A673 (cell line): Measurements from ENCODE around the gene HMOX2.

Experiments
- EZH2 ChIP-seq: fragments of 200-600 bp; sonication (generic); IDR thresholded peaks from 2 replicates; pipeline ENCODE4 v1.6.1; 2017; ENCODE audit warnings: borderline replicate concordance, low read depth, mild to moderate bottlenecking, mixed read lengths, antibody characterized with exemption, low read length; ENCODE audit not compliant: poor library complexity, severe bottlenecking
- TF ChIP-seq, protein P1 (sequence below): fragments of 300-800, 200-600 bp; sonication (generic); conservative IDR thresholded peaks from 2 replicates; pipeline ENCODE4 v1.5.1; 2017; ENCODE audit warnings: low read depth, mild to moderate bottlenecking, antibody characterized with exemption, low read length, moderate library complexity, mixed read lengths

DNA sequence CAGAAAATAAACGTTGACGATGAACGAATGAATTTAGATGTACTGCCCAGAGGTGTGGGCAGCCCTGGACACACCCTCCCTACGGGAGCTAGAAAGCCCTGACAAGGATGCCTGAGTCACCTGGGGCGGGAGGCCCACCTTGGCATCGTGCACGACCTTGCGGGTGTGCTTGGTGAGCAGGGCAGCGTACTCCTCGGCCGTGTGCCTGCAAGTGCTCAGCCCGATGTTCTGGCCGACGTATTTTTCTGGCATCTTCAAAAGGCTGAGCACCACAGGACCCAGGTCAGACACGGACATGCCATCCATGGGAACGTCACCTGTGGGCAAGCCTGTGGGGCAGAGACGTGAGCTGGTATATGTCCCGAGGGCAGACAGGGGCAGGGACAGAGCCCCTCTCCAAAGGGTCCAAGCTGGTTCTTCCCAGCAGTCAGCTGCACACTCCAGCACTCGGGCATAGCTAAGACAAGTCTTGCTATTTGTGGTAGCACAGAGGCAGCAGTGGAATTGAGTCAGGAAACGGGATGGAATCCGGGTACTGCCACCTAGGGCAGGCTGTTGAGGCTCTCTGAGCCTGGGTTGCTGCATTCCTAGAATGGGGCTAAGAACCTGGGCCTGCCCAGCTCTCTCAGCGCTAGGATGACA lies 12.6 kb upstream of the HMOX2 start:
- TF ChIP-seq EZH2 = no peak
- TF ChIP-seq, protein P1, sequence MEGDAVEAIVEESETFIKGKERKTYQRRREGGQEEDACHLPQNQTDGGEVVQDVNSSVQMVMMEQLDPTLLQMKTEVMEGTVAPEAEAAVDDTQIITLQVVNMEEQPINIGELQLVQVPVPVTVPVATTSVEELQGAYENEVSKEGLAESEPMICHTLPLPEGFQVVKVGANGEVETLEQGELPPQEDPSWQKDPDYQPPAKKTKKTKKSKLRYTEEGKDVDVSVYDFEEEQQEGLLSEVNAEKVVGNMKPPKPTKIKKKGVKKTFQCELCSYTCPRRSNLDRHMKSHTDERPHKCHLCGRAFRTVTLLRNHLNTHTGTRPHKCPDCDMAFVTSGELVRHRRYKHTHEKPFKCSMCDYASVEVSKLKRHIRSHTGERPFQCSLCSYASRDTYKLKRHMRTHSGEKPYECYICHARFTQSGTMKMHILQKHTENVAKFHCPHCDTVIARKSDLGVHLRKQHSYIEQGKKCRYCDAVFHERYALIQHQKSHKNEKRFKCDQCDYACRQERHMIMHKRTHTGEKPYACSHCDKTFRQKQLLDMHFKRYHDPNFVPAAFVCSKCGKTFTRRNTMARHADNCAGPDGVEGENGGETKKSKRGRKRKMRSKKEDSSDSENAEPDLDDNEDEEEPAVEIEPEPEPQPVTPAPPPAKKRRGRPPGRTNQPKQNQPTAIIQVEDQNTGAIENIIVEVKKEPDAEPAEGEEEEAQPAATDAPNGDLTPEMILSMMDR = no peak
